HS-5 (cell line): ENCODE measurements around the gene TPCN2.

Experiments
- DNase-seq: peaks from one replicate; pipeline ENCODE4 v3.0.0-alpha.2; 2012; ENCODE audit warnings: low read depth

The TPCN2 gene

DNA sequence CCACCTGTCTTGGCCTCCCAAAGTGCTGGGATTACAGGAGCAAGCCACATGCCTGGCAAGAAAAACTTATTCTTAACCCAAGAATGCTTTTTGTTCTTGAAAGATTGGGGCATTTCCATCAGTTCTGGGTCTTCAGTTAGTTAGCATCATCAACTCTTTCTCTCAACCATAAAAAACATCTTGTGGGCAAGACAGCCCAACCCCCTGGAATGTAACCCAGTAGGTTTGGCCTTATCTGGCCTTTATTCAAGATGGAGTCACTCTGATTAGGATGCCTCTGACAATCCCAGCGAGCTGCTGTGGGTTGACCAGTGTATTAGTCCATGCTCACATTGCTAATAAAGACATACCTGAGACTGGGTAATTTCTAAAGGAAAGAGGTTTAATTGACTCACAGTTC lies 9.2 kb upstream of the TPCN2 start:
- DNase-seq = no peak

DNA sequence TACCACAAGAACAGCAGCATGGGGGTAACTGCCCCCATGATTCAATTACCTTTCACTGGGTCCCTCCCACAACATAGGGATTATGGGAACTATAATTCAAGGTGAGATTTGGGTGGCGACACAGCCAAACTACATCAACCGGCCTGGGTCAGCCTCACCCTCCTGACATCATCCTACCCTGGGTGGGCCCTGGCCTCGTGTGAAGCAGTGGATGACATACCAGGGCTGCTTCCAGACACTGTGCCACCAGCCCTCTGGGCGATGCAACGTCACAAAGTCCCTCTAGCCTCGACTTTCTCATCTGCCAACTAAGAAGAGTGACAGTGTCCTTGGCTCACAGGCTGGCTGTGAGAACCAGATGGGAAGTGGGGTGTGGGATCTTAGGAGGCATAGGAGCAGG lies 8.7 kb upstream of the TPCN2 start:
- no peak for DNase-seq

DNA sequence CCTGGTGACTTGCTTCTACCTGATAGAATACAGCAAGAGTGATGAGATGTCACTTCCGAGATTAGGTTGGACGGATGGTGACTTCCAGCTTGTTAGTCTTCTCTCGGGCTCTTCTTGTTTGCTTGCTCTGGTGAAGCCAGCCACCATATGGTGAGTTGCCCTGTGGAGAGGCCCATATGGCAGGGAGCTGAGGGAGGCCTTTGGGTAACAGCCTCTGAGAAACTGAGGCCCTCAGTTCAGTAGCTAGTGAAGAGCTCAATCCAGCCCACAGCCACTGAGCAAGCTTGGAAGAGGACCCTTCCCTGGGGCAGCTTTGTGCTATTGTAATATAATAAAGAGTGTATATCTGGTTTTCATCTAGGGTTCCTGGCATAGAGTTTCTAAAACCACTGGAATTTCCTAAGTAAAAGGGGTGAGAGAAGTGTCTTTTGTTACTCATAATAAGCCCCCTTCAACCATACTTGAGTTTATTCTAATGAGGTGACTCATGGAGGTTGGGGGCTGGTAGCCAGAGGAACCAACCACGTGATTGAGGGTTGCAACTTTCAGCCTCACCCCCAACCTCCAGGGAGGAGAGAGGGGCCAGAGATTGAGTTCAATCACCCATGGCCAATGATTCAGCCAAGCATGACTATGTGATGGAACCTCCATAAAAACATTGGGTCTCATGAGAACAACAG lies 8.0 kb upstream of the TPCN2 start:
- DNase-seq = peak; percentile 50

DNA sequence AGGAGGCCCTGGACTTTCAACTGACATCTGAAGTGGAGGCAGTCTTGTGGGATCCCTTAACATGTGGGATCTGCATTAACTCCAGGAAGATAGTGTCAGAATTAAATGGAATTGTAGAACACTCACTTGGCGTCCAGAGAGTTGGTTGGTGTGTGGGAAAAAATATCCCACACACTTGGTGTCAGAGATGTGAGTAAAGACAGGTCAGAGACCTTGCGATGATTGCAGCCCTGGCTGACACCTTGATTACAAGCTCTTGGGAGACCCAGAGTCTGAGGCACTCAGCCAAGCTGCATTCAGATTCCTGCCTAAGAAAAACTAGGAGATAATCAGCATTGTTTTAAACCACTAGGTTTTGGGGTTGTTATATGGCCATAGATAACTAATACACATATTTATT lies 7.2 kb upstream of the TPCN2 start:
- DNase-seq = no peak

DNA sequence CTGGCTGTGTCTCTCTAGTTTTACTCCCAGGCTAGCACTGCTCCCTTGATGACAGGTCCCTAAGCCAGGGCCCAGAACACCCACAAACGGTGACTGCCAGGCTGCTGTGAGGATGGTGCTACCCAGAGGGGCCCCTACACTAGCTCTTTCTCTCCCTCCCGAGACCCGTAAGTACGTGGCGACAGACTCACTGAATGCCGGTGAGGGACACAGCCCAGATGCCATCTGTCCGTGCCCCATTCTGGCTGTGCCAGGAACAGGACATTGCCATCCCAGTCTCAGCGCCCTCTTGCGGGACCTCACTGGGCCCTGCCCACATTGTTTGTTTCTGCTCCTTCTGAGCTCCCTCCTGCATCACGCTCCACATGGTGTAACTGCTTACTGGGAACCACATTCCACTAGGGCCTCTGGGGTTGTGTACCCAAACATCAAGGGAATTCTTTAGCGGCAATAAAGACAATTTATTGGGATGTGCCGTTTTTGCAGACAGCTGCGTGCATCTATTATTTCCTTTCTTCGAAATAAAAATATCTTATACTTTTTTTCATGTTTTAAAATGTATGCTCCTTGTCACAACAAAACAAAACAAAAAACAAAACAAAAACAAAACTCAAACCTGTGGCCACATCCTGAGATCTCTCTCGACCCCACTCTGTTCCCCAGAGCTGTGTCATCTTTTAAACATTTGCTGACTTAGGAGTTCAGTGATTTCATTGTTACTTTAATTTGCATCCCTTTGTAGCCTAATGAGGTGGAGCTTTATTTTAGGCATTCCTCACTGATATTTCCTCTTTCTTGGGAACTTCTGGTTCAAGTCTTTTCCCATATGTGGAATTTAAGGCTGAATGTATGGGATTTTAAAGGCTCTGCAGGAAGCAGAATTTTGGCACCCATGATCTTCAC lies 4.4 kb upstream of the TPCN2 start:
- no peak for DNase-seq

DNA sequence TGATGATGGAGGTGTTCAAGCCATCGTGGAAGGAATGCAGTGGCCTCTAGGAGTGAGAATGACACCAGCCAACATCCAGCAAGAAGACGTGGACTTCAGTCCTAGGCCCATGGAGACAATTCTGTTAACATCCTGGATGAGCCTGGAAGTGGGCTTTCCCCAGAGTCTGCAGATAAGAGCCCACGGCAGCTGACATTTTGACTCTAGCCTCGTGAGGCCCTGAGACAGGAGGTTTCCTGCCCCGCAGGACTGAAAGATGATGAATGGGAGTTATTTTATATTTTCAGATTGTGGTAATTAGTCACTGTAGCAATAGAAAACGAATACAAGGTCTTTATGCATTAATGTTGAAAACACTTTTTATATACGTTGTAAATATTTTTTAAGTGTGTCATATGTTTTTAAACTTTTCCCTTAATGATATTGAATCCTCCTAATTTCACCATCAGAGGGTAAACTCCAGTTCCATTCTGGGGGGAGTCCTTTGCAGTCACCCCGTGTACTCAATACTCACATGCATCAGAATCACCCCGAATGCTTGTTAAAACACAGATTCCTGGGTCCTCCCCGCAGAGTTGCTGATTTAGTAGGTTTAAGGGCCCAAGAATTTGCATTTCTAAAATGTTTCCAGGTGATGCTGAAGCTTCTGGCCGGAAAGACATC lies 570 bp upstream of the TPCN2 start:
- DNase-seq = no peak

DNA sequence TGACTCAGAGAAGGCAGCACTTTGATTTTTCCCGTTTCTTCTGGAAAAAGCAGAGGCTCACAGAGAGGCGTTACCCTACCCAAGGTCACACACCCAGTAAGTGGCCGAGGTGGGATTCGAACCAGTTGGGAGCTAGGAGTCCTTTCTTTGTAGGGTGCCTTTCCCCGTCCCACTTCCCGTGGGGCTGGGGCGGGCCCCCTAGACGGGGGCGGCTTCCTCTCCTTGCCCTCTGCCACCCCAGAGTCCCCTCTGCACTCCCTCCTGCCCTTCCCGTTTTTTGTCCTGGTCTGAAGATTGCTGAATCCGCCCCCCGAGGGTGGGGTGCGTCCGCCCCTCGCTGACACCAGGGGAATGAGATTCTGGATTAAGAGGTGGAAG lies 747 bp downstream of the TPCN2 start:
- DNase-seq = no peak

DNA sequence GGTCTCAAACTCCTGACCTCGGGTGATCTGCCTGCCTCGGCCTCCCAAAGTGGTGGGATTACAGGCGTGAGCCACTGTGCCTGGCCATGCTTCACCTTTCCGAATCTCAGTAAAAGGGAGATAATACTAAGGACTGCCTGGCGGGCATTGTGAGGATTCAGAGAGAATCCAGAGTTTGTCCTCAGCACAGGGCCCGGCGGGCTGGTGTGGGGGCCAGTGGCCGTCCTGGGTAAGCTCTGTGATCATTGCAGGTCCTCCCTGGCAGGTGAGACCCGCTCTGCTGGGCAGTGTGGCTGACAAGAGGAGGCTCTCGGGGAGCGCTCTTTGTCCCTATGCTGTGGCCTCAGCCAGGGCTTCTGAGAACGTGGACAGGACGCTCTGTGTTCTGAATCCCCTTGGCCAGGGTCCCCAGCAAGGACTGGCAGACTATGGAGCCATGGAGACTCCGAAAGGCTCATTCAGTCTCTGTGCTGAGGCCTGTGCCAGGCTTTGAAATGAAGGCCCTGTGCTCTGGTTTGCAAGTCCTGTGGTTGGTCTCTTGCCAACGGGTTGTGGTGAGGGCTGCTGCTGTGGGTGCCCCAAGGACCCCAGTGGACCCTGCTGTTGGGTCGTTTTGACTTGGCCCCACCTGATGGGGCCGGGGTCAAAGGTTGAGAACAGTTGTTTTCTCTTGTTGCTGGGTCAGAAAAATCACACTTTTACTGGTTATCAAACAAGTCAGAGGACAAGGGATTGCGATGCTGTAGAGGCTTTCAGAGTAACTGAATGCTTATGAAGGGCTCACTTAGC lies 2.1 kb downstream of the TPCN2 start:
- no peak for DNase-seq

DNA sequence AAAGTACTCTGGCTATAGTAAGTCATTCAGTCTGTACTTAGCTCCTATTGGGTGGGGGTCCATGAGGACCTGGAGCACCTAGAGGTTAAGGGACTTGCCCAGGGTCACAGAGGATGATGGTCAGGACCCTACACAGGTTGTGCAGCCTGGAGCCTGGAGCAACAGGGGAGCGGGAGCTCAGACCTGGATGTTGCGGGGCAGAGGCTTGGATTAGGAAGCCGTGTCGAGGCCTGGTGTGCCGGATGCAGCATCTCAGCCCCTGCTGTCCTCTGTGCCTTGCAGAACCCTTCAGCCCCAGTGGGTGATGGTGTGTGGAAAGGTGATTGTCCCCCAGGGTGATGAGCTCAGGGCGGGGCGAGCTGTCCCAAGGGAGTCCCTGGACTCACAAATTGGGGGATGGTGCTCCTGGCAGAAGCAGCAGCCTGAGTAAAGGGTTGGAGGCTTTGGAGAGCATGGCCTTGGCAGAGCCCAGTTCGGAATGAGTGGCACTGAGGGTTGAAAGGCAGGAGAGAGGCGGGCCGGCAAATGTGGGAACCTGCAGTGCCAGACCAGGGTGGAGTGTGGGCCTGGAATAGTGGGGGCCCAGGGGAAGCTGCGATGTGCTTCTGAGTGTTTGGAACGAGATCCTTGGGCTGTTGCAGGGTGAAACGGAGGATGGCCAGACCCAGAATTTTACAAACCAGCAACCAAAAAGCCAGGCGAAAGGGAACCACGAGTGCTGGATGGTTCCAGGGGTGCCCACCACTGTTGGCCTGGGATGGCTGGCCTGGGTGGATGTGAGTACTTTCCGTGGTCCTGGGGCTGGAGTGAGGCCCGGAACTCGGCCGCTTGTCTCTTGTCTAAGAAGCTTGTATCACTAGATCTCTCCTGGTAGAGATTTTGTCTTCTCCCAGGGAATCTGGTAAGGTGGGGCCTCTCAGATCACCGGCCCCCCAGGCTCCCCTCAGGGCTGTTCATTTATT lies 2.9 kb downstream of the TPCN2 start:
- no peak for DNase-seq

DNA sequence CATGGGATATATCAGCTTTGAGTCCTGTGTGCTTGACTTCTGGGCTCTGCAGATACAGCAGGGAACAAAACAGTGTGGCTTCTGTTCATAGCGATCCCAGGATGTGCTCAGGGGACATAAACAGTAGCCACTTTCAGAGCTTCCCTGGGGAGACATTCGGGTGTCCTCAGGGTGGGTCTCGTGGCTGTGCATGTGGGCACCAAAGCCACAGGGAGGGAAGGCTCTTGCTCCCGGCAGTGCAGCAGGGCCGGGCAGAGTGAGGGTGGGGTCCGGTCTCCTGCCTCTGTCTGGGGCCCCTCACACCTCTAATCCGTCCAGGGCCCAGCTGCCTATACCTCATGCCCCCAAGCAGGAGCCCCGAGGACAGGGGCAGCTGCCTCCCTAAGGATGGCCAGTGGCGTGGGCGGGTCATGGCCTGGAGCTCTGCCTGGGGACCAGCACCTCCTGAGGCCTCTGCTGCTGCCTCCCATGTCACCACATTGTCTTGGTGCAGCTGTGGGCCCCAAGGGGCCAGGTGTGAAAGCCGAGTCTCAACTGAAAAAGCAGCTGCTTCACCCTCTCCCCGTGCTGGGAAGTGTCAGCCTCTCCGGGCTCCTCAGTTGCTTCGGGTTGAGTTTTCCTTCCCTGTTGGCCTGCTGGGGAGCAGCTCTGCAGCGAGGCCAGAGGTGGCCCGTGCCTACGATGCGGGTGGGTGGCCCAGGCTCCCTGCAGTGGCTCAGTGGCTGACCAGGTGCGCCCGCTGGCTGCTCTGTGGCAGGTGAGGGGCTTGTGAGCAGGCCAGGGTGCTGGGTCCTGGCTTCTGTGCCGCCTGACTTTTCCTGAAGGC lies 3.8 kb downstream of the TPCN2 start:
- no peak for DNase-seq

DNA sequence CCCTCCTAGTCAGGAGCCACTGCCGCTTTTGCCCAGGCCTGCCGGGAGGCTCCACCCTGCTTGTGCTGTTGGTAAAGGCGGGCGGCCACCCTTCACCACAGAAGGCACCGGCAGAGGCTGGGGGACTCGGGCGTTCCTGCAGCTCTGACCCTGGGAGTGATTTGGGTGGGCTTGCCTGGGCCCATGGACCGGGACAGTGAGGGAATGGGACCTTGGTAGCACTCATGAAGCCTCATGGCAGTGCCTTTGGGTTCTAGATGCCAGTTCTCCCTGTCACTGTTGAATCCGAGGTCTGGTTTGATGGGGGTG lies 4.4 kb downstream of the TPCN2 start:
- no peak for DNase-seq

DNA sequence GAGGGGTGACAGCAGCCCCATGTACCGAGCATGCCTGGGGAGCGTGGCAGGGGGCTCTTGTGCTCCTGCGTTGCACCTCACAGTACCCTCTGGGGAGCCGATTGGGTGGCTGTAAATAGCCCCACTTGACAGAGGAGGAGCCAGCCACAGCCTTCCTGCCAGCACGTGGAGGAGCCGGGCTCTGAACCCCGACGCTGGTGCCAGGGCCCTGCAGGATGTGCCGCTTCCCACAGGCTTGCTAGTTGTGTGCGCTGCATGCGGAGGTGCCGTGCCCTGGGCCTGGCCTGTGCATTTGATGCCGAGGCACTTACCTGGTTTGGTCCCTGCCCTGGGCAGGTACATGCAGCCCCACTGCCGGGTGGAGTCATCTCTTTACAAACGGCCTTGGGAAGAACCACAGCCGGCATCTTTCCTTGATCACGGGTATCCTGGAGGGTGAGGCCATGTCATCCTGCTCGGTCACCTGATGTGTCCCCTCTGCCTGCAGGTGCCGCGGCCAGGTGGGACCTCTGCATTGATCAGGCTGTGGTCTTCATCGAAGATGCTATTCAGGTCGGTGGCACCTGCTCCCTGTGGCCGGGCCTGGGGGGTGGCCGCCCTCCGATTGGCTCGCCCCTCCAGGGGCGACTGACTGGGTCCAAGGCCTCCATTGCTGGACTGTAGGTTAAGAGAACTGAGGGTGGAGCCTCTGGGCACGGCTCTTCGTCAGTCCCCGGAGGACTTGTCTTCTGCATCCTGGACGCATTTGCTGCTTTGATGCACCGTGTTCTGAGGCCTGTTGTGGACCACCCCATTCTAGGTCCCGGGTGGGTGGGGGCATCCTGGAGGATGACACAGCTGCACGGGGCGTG lies 5.0 kb downstream of the TPCN2 start:
- no peak for DNase-seq

DNA sequence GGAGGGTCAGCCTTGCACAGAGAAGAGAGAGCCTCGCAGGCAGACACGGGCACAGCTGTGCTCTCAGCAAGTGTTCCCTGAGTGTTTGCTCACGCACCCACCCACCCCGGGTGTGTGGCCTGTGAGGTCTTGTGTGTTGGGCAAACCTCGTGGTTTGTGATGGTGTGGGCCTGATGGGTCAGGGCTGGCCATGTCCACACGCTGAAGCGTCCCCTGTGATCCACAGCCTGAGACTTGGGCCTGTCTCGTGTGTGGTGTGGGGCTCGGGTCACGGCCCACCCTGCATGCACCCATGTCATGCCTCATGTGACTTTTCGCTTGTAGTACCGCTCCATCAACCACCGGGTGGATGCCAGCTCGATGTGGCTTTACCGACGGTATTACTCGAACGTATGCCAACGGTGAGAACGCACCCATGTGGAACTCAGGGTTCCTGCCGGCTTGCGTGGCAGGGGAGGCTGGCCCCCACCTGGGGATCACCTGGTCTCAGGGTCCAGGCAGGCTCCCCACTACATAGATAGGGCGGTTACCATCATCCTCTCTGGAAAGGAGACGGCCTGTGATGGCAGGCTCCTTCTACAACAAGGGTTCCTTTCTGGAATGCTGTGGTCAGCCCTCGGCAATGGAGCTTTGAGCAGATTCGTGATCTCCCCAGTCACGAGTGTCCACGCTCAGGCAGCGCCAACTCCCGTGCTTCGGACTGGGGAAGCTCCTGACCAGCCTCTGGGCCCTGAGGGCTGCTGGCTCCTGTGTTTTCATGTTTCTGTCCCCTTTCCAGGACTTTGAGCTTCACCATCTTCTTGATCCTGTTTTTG lies 5.9 kb downstream of the TPCN2 start:
- no peak for DNase-seq

DNA sequence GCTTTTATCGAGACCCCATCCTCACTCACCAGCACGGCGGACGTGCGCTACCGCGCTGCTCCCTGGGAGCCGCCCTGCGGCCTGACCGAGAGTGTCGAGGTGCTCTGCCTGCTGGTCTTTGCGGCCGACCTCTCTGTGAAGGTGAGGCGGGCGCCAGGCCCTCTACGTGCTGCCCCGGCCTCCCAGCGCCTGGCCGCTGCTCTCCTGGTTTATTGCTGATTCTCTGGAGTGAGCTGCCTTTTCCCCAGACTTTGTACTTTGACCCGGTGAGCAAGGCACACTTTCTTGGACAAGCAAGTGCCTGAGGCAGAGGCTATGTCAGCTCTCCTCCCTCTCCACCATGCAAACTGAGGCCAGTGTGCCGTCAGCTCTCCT lies 6.5 kb downstream of the TPCN2 start:
- DNase-seq = no peak

DNA sequence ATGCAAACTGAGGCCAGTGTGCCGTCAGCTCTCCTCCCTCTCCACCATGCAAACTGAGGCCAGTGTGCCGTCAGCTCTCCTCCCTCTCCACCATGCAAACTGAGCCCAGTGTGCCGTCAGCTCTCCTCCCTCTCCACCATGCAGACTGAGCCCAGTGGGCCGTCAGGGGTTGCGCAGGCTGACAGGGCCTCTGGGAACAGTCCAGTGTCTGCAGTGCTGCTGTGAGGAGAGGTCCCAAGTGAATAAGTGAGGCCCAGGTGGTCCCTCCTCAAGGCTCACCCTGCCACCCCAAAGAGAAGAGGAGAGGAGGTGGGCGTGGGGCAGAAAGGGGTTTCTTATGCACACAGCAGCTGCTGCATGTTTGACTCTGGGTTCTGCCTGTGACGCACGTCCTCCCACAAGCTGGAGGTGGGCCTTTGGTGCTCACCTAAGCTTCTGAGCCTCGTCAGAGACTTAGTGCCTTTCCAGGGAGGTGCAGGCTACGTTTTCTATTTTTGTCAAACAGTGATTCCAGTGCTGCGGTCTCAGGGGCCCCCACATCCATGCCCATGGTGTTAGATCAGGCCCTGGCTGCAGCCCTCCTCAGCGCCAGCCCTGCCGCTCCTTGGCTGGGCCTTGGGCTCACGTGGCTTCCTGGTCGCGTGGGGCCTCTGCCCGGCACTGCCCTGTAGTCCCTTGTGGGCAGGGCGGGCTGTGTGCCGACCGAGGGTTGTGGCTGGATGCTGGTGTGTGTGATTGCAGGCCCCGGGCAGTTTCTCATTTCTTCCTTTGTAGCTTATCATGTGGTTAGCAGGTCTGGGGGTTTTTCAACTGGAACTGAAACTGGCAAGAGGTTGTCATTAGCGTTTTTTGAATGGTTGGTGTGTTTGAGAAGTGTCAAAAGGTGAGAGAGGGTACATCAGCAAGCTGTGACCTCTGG lies 7.1 kb downstream of the TPCN2 start:
- no peak for DNase-seq

DNA sequence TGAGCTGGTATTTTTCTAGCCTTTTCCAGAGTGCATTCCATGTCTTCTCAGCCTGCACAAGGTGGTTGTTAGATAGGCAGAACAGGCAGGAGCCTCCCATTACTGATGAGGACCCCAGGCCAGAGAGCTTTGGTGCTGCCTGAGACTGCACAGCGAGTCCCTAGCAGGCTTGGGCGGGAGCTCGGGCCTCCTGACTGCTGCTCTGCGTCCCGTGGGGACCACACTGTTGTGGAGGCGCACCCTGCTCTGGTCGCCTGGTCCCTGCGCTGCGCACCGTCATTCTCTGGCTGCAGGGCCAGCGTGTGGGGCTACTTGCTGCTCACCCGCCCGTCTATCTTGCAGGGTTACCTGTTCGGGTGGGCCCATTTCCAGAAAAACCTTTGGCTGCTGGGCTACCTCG lies 8.5 kb downstream of the TPCN2 start:
- no peak for DNase-seq

DNA sequence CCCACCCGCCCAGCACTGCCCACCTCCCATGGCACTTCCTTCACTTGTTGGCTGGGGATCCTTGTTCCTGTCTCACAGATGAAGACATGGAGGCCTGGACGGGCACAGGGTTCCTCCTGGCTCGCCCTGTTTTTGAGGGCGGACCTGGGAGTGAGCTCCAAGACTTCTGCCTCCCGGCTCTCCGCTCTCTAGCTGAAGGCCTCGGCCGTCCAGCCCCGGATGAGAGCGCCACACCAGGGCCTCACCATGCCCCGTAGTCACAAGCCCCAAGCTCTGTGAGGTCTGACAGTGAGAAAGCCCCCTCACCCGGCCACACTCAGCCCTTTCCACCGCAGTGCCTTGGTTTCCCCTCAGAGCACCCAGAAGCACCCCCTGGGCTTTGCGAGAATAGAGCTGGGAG lies 9.1 kb downstream of the TPCN2 start:
- no peak for DNase-seq
